LNCAP (cell line): Measurements from ENCODE around the gene OR10AG1.

Experiments
- CTCF ChIP-seq: fragments of 450-650 bp; IDR thresholded peaks from 2 replicates; pipeline ENCODE4 v1.5.1; 2017; ENCODE audit warnings: mild to moderate bottlenecking

Gene OR10AG1

GRCh38 chr11:55969845-55970244, at the start of gene OR10AG1:
OR10AG1 (minus strand) TSS chr11:55969945; CDS start chr11:55969907, 38 bp downstream.
- no peak for TF ChIP-seq CTCF

- no peak for TF ChIP-seq CTCF
Measured at GRCh38 chr11:56013805-56014204, 44.1 kb upstream of the OR10AG1 start.

GRCh38 chr11:56010716-56011115, 41.0 kb upstream of the OR10AG1 start:
- TF ChIP-seq CTCF: no peak

GRCh38 chr11:55994525-55994924, 24.8 kb upstream of the OR10AG1 start, which contains the start of gene OR5F1:
OR5F1 (minus strand) TSS chr11:55994625; CDS start chr11:55994625, 0 bp downstream.
- no peak for TF ChIP-seq CTCF

GRCh38 chr11:55970935-55971334, 1.2 kb upstream of the OR10AG1 start:
- TF ChIP-seq CTCF: no peak

GRCh38 chr11:55967914-55968313, 1.8 kb downstream of the OR10AG1 start:
- no peak for TF ChIP-seq CTCF

- TF ChIP-seq CTCF: no peak
Measured at GRCh38 chr11:55966391-55966790, 3.4 kb downstream of the OR10AG1 start.

- no peak for TF ChIP-seq CTCF
Measured at GRCh38 chr11:55956521-55956920, 13.2 kb downstream of the OR10AG1 start.
